GM12892 (cell line): ENCODE measurements around the gene EHBP1L1. TPM values are rescaled to one million over a fixed set of nuclear protein-coding genes. Genes with fewer than 3 reads are reported as not detected.

Experiments used
- DNase-seq: peaks from one replicate; pipeline ENCODE4 v3.0.0; 2011; ENCODE audit not compliant: insufficient read length
- FAIRE-seq: peaks from 2 replicates; lab custom pipeline; 2011; peaks lifted over from hg19 to GRCh38; lab: Jason Lieb, UNC
- POLR2A ChIP-seq: IDR thresholded peaks from 2 replicates; pipeline ENCODE4 v1.6.1; 2011; ENCODE audit warnings: low read depth, low read length, control low read depth
- POLR2AphosphoS5 ChIP-seq: IDR thresholded peaks from 2 replicates; pipeline ENCODE4 v1.6.1; 2011; ENCODE audit warnings: low read depth, low read length, control low read depth
- TAF1 ChIP-seq: IDR thresholded peaks from 2 replicates; pipeline ENCODE4 v1.6.1; 2011; ENCODE audit warnings: low read depth, mild to moderate bottlenecking, control low read depth, low read length, borderline replicate concordance
- polyA plus RNA-seq: library from polyadenylated mRNA; unstranded; fragments of >200 nt; gene quantifications from one replicate; pipeline ENCODE4 v1.2.1, GENCODE V29; 2012; ENCODE audit warnings: missing spikeins, inconsistent platforms; ENCODE audit not compliant: missing spikeins

Gene EHBP1L1
- 36.8 TPM for polyA plus RNA-seq

GRCh38 chr11:65575568-65576231, at the start of gene EHBP1L1:
Gene EHBP1L1 (plus strand): TSS chr11:65576053. CDS start chr11:65576303, 250 bp downstream.
- DNase-seq (peak; percentile 88), FAIRE-seq (peak; percentile 99)
- peak; percentile 77 for TF ChIP-seq POLR2AphosphoS5
- TF ChIP-seq TAF1: 0 out of 2 replicates have a peak, but pooled peaks have one; percentile 15
- peak; percentile 58; the same call in 1 of the 2 replicates for TF ChIP-seq POLR2A

DNA sequence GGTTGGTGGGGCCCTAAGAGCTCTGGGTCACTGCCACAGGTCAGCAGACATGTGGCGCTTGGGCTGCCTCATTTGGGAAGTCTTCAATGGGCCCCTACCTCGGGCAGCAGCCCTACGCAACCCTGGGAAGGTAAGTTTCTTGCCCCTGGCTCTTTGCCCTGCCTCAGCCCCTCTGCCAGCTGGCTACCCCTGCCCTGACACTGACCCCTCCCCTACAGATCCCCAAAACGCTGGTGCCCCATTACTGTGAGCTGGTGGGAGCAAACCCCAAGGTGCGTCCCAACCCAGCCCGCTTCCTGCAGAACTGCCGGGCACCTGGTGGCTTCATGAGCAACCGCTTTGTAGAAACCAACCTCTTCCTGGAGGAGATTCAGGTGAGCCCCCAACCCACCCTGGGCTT, 49.1 kb upstream of the EHBP1L1 start:
- DNase-seq (peak; percentile 4), FAIRE-seq (no peak)

GRCh38 chr11:65528819-65529350, 47.0 kb upstream of the EHBP1L1 start:
- no peak for TF ChIP-seq TAF1
- TF ChIP-seq POLR2AphosphoS5: no peak
- no peak; the same call in 1 of the 2 replicates for TF ChIP-seq POLR2A
- FAIRE-seq (no peak), DNase-seq (peak; percentile 5)

More for the DNA sequence above, 49.1 kb upstream of the EHBP1L1 start:
- TF ChIP-seq POLR2AphosphoS5 (no peak), TAF1 (no peak), POLR2A (no peak)

DNA sequence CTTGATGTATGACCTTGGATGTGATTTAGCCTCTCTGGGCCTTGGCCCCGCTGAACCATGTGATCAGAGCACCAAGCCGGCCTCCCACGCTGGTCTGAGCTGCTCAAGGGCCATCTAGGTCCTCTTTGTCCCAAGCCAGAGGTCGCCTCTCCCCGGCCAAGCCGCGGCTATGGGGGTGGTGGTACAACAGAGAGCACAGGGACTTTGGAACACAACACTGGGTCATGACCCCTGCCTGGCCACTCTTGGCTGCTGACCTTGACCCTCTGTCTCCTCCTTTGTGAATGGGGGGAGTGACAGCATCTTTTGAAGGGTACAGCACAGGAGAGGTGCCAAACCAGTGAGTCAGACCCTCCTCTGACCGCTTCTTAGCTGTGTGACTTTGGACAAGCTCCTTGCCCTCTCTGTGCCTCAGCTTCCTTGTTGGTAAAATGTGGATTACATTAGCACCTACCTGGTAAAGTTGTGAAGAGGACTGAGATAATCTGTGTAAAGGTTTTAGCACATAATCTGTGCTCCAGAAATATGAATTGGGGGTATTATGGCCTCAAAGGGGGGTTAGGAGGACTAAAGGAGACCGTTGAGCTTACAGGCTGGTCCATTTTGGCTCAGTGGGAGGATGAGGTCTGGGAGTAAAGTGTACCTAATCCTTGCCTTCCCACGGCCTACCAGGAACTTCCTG, 46.2 kb upstream of the EHBP1L1 start:
- FAIRE-seq (no peak), DNase-seq (no peak)
- no peak for TF ChIP-seq TAF1
- TF ChIP-seq POLR2A: no peak
- no peak for TF ChIP-seq POLR2AphosphoS5

DNA sequence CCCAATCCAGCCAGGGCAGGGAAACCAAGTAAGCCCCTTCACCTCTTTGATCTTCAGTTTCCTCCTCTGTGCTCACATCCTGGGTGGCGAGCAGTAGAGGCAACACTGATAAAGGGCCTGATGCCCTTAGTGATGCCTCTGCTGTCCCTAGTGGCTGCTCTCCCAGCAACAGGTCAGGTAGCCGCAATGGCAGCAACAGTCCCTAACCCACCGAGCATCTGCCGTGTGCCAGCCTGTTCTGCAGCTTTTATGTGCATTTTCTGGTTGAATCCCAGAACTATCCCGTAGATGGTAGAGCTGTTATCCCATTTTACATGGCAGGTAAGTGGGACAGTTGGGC, 45.7 kb upstream of the EHBP1L1 start:
- TF ChIP-seq TAF1: no peak
- no peak for TF ChIP-seq POLR2A
- TF ChIP-seq POLR2AphosphoS5: no peak
- DNase-seq: no peak
- FAIRE-seq: peak; percentile 57

- TF ChIP-seq POLR2AphosphoS5 (no peak), POLR2A (no peak), TAF1 (no peak)
- no peak for FAIRE-seq
Observed at GRCh38 chr11:65532388-65533064, 43.3 kb upstream of the EHBP1L1 start.

GRCh38 chr11:65535102-65535501, 40.8 kb upstream of the EHBP1L1 start:
- DNase-seq: no peak
- TF ChIP-seq POLR2AphosphoS5: no peak
- no peak for TF ChIP-seq TAF1
- no peak for TF ChIP-seq POLR2A
- FAIRE-seq: no peak

More at GRCh38 chr11:65532388-65533064, 43.3 kb upstream of the EHBP1L1 start:
- no peak for DNase-seq

- TF ChIP-seq POLR2AphosphoS5 (peak; percentile 11; the same call in 1 of the 2 replicates), TAF1 (no peak), POLR2A (0 out of 2 replicates have a peak, but pooled peaks have one; percentile 10)
- no peak for FAIRE-seq
- no peak for DNase-seq
Observed at GRCh38 chr11:65536412-65537295, 39.2 kb upstream of the EHBP1L1 start.

- no peak for FAIRE-seq
- TF ChIP-seq TAF1: no peak
- no peak for TF ChIP-seq POLR2AphosphoS5
- TF ChIP-seq POLR2A: no peak
Observed at GRCh38 chr11:65537296-65537597, 38.6 kb upstream of the EHBP1L1 start.

GRCh38 chr11:65537620-65538231, 38.1 kb upstream of the EHBP1L1 start:
- TF ChIP-seq TAF1 (no peak), POLR2A (no peak), POLR2AphosphoS5 (no peak)
- DNase-seq: no peak
- FAIRE-seq: no peak

More at GRCh38 chr11:65537296-65537597, 38.6 kb upstream of the EHBP1L1 start:
- DNase-seq: no peak
